K562 (cell line): Measurements from ENCODE around the gene EXOC4. TPM values are rescaled to one million over a fixed set of nuclear protein-coding genes. Genes with fewer than 3 reads are reported as not detected.

Experiments used
- ATAC-seq: fragments of 200-7000 bp; cut with Tn5 transposase; 3 replicates; pipeline ENCODE4 v1.9.1; 2020; ENCODE audit warnings: moderate library complexity
- BruUV-seq: library from RNA; stranded (reverse); fragments of 400-500 nt; replicated peaks from 2 replicates; lab custom pipeline; 2021; lab: Mats Ljungman, UMichigan
- CTCF ChIA-PET: fragments of 300-600 bp; formaldehyde crosslinking; extraction: SDS; loops from one replicate; lab custom pipeline; 2021; ENCODE audit warnings: low intra/inter-chr PET ratio; lab: Yijun Ruan, JAX
- POLR2A ChIA-PET: fragments of 300-600, 350-650 bp; sonication (Branson Sonifier 250); formaldehyde crosslinking; extraction: SDS; loops from one replicate; lab custom pipeline; 2021; ENCODE audit warnings: antibody characterized with exemption, inconsistent platforms; lab: Yijun Ruan, JAX
- DNase-seq, 4 experiments: peaks; one replicate each; pipeline versions ENCODE4 v3.0.0 to v3.0.0-alpha.2; 2011 to 2018; ENCODE audit warnings: low spot score in 3 of 4, mixed read lengths in 3 of 4; ENCODE audit errors: extremely low read depth in 1 of 4
- FAIRE-seq: peaks from 2 replicates; lab custom pipeline; 2011; peaks lifted over from hg19 to GRCh38; lab: Jason Lieb, UNC
- H2AFZ ChIP-seq: 2 replicates; pipeline ENCODE4 v1.6.0; 2011; ENCODE audit warnings: low read depth, low read length, control low read depth, inconsistent platforms
- H3K27ac ChIP-seq: fragments of 200-600 bp; 3 replicates; pipeline ENCODE4 v1.8.0; 2011; ENCODE audit warnings: low read depth, mild to moderate bottlenecking, control low read depth, inconsistent platforms, low read length, moderate library complexity, mixed read lengths; ENCODE audit errors: extremely low read depth
- H3K27me3 ChIP-seq, 2 experiments: fragments of 300-600 bp in 1 of 2; 2 replicates in 1 of 2; 3 replicates in 1 of 2; pipeline versions ENCODE4 v1.6.0 to v1.8.0; 2011; ENCODE audit warnings: inconsistent platforms in 2 of 2, low read length in 2 of 2, mild to moderate bottlenecking in 1 of 2, mixed read lengths in 1 of 2, moderate library complexity in 1 of 2; ENCODE audit not compliant: control insufficient read depth in 2 of 2, insufficient read depth in 2 of 2
- H3K36me3 ChIP-seq: fragments of 300-600 bp; 3 replicates; pipeline ENCODE4 v1.8.0; 2011; ENCODE audit warnings: mild to moderate bottlenecking, low read length, inconsistent platforms; ENCODE audit not compliant: control insufficient read depth, insufficient read depth
- H3K4me1 ChIP-seq, 2 experiments: fragments of 200-600 bp in 1 of 2; replicated peaks in 1 of 2; 2 replicates in 1 of 2; 3 replicates in 1 of 2; pipeline versions ENCODE4 v1.5.1 to v1.8.0; 2011; ENCODE audit warnings: inconsistent platforms in 2 of 2, low read length in 2 of 2, mild to moderate bottlenecking in 1 of 2, mixed read lengths in 1 of 2, moderate library complexity in 1 of 2; ENCODE audit not compliant: control insufficient read depth in 2 of 2, insufficient read depth in 2 of 2
- H3K4me2 ChIP-seq: 2 replicates; pipeline ENCODE4 v1.6.1; 2011; ENCODE audit warnings: low read length, control low read depth, inconsistent platforms, mixed read lengths; ENCODE audit not compliant: insufficient read depth
- H3K4me3 ChIP-seq: fragments of 200-600 bp; sonication (generic), shearing (Covaris generic); 2 replicates; pipeline ENCODE4 v1.5.1; 2016; ENCODE audit warnings: control low read depth, inconsistent platforms
- H3K79me2 ChIP-seq: fragments of 200-600 bp; 3 replicates; pipeline ENCODE4 v1.8.0; 2011; ENCODE audit warnings: low read length, inconsistent platforms; ENCODE audit not compliant: control insufficient read depth, insufficient read depth
- H3K9ac ChIP-seq, 2 experiments: 2 replicates each; pipeline versions ENCODE4 v1.6.0 to v1.6.1; 2011; ENCODE audit warnings: low read depth in 2 of 2, low read length in 2 of 2, control low read depth in 1 of 2, inconsistent platforms in 1 of 2, mild to moderate bottlenecking in 1 of 2, mixed read lengths in 1 of 2; ENCODE audit not compliant: insufficient read depth in 1 of 2
- H3K9me1 ChIP-seq: one replicate; pipeline ENCODE4 v1.6.0; 2011; ENCODE audit warnings: inconsistent platforms, mild to moderate bottlenecking, low read length, moderate library complexity; ENCODE audit not compliant: control insufficient read depth, insufficient read depth
- H3K9me3 ChIP-seq: replicated peaks from 2 replicates; pipeline ENCODE4 v1.5.1; 2011; ENCODE audit warnings: low read depth, low read length, inconsistent platforms; ENCODE audit not compliant: control insufficient read depth, insufficient read depth
- H4K20me1 ChIP-seq: replicated peaks from 2 replicates; pipeline ENCODE4 v1.6.1; 2011; ENCODE audit warnings: low read length, inconsistent platforms, mixed read lengths; ENCODE audit not compliant: control insufficient read depth, insufficient read depth
- ARID2 ChIP-seq: fragments of 450-650 bp; IDR thresholded peaks from 2 replicates; pipeline ENCODE4 v1.6.1; 2017; ENCODE audit warnings: antibody characterized with exemption, mild to moderate bottlenecking
- C11orf30 ChIP-seq: fragments of 450-650 bp; IDR thresholded peaks from 2 replicates; pipeline ENCODE4 v1.6.1; 2016; ENCODE audit warnings: low read depth, mild to moderate bottlenecking
- EWSR1 ChIP-seq: fragments of 450-650 bp; IDR thresholded peaks from 2 replicates; pipeline ENCODE4 v1.6.1; 2018; ENCODE audit warnings: borderline replicate concordance, mild to moderate bottlenecking, low read depth, moderate library complexity; ENCODE audit not compliant: partially characterized antibody
- MAFF ChIP-seq: IDR thresholded peaks from 2 replicates; pipeline ENCODE4 v1.6.1; 2012; ENCODE audit warnings: low read length, improper control_type of control experiment
- MAFK ChIP-seq: IDR thresholded peaks from 2 replicates; pipeline ENCODE4 v1.6.1; 2011; ENCODE audit warnings: low read length, improper control_type of control experiment
- POLR2H ChIP-seq: IDR thresholded peaks from 2 replicates; pipeline ENCODE4 v1.6.1; 2016; ENCODE audit warnings: missing genetic modification characterization, low read depth, mild to moderate bottlenecking, control low read depth, missing compliant biosample characterization, moderate library complexity
- RBM14 ChIP-seq: fragments of 200-400 bp; formaldehyde crosslinking; IDR thresholded peaks from 2 replicates; pipeline ENCODE4 v1.6.1; 2018; ENCODE audit warnings: low read depth, mild to moderate bottlenecking, low read length, moderate library complexity, borderline replicate concordance; ENCODE audit not compliant: insufficient read depth
- RBM22 ChIP-seq: fragments of 200-400 bp; formaldehyde crosslinking; IDR thresholded peaks from 2 replicates; pipeline ENCODE4 v1.6.1; 2018; ENCODE audit warnings: low read length, low read depth; ENCODE audit not compliant: poor library complexity, severe bottlenecking
- SMARCC2 ChIP-seq: fragments of 450-650 bp; IDR thresholded peaks from 2 replicates; pipeline ENCODE4 v1.6.1; 2017; ENCODE audit warnings: antibody characterized with exemption, moderate library complexity, mild to moderate bottlenecking, low read depth
- SRSF3 ChIP-seq: fragments of 200-400 bp; formaldehyde crosslinking; IDR thresholded peaks from 2 replicates; pipeline ENCODE4 v1.6.1; 2016; ENCODE audit warnings: mild to moderate bottlenecking, low read length, moderate library complexity; ENCODE audit not compliant: insufficient read depth
- THRAP3 ChIP-seq: fragments of 450-650 bp; IDR thresholded peaks from 2 replicates; pipeline ENCODE4 v1.6.1; 2016; ENCODE audit warnings: mild to moderate bottlenecking, inconsistent platforms, borderline replicate concordance
- ZNF551 ChIP-seq: fragments of 250-450 bp; sonication (Bioruptor Pico); IDR thresholded peaks from 2 replicates; pipeline ENCODE4 v1.5.0; 2021; ENCODE audit warnings: mild to moderate bottlenecking, moderate library complexity
- WGBS: fragments of 100-300 bp; shearing (Covaris generic); methylation state at CpG from one replicate; pipeline ENCODE4 v1.1.6; 2016; ENCODE audit warnings: low coverage, mixed read lengths; ENCODE audit not compliant: insufficient coverage; ENCODE audit errors: missing lambda C conversion rate; 5-methylcytosine and 5-hydroxymethylcytosine counted together
- in situ Hi-C: fragments of 300-500 bp; cut with MboI; formaldehyde crosslinking; loops from 4 replicates; pipeline ENCODE4 v1.15.0; 2018; ENCODE audit warnings: inconsistent platforms, mixed read lengths
- intact Hi-C: fragments of 100-400 bp; cut with micrococcal nuclease; formaldehyde crosslinking; loops from 2 replicates; pipeline ENCODE4 v1.14.2; 2022
- polyA plus RNA-seq, 8 experiments: library from polyadenylated mRNA; depleted of rRNA in 4 of 8; stranded (reverse) in 5 of 8; unstranded in 3 of 8; fragments of >200 nt; fragmentation: Nextera tagmentation in 2 of 8; fragmentation: Illumina TruSeq in 1 of 8; extraction: Ambion mirVana in 2 of 8; extraction: Trizol in 1 of 8; gene quantifications; 2 replicates each; pipeline versions ENCODE4 v1.2.1 to v1.2.3, GENCODE V29; 2011 to 2014; ENCODE audit warnings: inconsistent platforms in 1 of 8, missing spikeins in 1 of 8
- total RNA-seq, 7 experiments: library from RNA; depleted of rRNA in 6 of 7; stranded (reverse); fragments of >200 nt in 6 of 7; fragmentation: Illumina TruSeq in 2 of 7; extraction: Trizol in 2 of 7; gene quantifications; 2 replicates each; pipeline versions ENCODE4 v1.2.1 to v1.2.3, GENCODE V29; 2011 to 2021; ENCODE audit warnings: low replicate concordance in 1 of 7
- TF ChIP-seq, protein P1 (sequence below): fragments of 450-650 bp; formaldehyde crosslinking; IDR thresholded peaks from 2 replicates; pipeline ENCODE4 v1.4.0; 2020; ENCODE audit warnings: mild to moderate bottlenecking, moderate library complexity

Gene EXOC4
- total and polyA plus RNA-seq, 9 of the 15 experiments (the other 6 are each of a cell fraction or from before 2014, with no cell fraction given) = 18.5 to 73.1 (median 46.6) TPM

- in situ Hi-C loops = no loop called here
- no peaks in the 10 kb centered on the region for H3K9me3 ChIP-seq
- TF ChIP-seq EWSR1 (no peak), SMARCC2 (no peak)
- TF ChIP-seq, all 486 proteins: peak for 0
- CTCF ChIA-PET = no interaction called here
- Histone ChIP-seq H3K27ac (no peak overlapping the region), H3K36me3 (no peaks in the 10 kb centered on the region), H3K27me3 (no peaks in the 10 kb centered on the region), H3K4me2 (no peak overlapping the region), H3K9ac (no peak overlapping the region), H3K9me1 (no peaks in the 10 kb centered on the region), H2AFZ (no peak overlapping the region), H3K4me3 (no peak overlapping the region), H3K79me2 (no peaks in the 10 kb centered on the region), H4K20me1 (no peaks in the 10 kb centered on the region), H3K4me1 (no peaks in the 10 kb centered on the region)
- POLR2A ChIA-PET = no interaction called here
- FAIRE-seq (no peak), DNase-seq (no peak), ATAC-seq (no peak)
- no TSS peak for BruUV-seq
- intact Hi-C loops = no loop called here
- WGBS = 39% methylated on average over 3 of the region's 3 CpGs
These were observed 471.8 kb downstream of the EXOC4 start for GRCh38 chr7:133724694-133725093.

DNA sequence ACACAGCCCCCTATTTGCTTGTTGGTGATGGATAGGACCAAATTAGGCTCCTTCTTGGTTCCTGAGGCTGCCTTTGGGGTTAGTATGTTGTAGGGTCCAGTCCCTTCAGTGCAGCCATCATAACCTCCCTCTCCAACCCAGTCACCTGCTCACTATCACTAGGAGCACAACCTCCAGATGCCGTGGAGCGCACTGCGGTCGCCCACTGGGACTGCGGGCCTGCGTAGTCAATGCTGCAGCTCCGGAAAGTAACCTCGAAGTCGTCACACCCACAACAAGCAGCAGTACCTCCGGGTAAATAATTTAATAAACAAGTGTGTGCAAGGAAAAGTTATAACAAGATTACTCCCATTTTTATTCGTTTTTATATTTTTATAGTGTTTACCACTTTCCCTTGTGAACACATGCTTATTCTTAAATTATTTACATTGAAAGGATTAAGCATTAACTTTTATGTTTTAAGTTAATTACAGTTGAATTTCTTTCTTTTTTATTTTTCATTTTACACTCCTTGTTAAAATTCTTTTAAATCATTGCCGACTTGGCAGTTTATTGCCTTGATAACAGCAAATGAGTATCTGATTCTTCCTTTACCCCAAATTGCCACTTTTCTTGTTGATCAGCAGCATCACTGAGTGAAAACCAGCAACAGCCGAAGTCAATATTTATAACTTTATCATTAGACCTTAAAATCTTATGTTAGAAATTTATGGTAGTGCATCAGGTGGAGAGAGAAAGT, 474.8 kb downstream of the EXOC4 start:
- Histone ChIP-seq H3K79me2 (no peaks in the 10 kb centered on the region), H3K9ac (no peak overlapping the region), H3K9me1 (no peaks in the 10 kb centered on the region), H3K27ac (no peak overlapping the region), H3K9me3 (no peaks in the 10 kb centered on the region), H3K4me1 (no peaks in the 10 kb centered on the region), H4K20me1 (no peaks in the 10 kb centered on the region), H3K36me3 (no peaks in the 10 kb centered on the region), H2AFZ (no peak overlapping the region), H3K4me2 (no peak overlapping the region), H3K4me3 (no peak overlapping the region), H3K27me3 (no peaks in the 10 kb centered on the region)
- DNase-seq (no peak), ATAC-seq (no peak), FAIRE-seq (no peak)
- in situ Hi-C loops = no loop called here
- intact Hi-C loops = no loop called here
- ChIA-PET CTCF (no interaction called here), POLR2A (interaction anchor here (0.7 to 1.1 kb wide), 2 partner anchors 11 to 125 kb away, joined by 3 read pairs; no protein-coding TSS in a partner anchor)
- no TSS peak for BruUV-seq
- 58% methylated on average over 13 of the region's 13 CpGs for WGBS
- TF ChIP-seq MAFK (0 out of 2 replicates have a peak, but pooled peaks have one; percentile 14), RBM22 (no peak), ZNF551 (no peak), SRSF3 (no peak), ARID2 (no peak), C11orf30 (peak; percentile 44; the same call in 1 of the 2 replicates), MAFF (peak; percentile 30; the same call in 1 of the 2 replicates), RBM14 (no peak), THRAP3 (no peak), POLR2H (no peak)
- TF ChIP-seq, protein P1, sequence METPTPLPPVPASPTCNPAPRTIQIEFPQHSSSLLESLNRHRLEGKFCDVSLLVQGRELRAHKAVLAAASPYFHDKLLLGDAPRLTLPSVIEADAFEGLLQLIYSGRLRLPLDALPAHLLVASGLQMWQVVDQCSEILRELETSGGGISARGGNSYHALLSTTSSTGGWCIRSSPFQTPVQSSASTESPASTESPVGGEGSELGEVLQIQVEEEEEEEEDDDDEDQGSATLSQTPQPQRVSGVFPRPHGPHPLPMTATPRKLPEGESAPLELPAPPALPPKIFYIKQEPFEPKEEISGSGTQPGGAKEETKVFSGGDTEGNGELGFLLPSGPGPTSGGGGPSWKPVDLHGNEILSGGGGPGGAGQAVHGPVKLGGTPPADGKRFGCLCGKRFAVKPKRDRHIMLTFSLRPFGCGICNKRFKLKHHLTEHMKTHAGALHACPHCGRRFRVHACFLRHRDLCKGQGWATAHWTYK (CRISPR knock-in tag) = no peak
